SK-MEL-5 (cell line): ENCODE results near the gene FBXL12. TPM values are rescaled to one million over a fixed set of nuclear protein-coding genes. Genes with fewer than 3 reads are reported as not detected.

Source experiments
- DNase-seq: peaks from one replicate; pipeline ENCODE4 v3.0.0-alpha.2; 2016; ENCODE audit warnings: low read depth, low spot score
- in situ Hi-C: cut with HindIII; loops from 2 replicates; pipeline ENCODE4 v1.10.0; 2016; ENCODE audit warnings: low sequenced_read_pairs, high pct_unique_total_duplicates, low pct_unique_long_range_greater_than_20kb
- polyA plus RNA-seq, 2 experiments: library from polyadenylated mRNA; depleted of rRNA; stranded (reverse); fragments of >200 nt; gene quantifications; 2 replicates each; pipeline ENCODE4 v1.2.3, GENCODE V29; 2015
- total RNA-seq: library from RNA; depleted of rRNA; stranded (reverse); fragments of >200 nt; shearing (Covaris generic); gene quantifications from 2 replicates; pipeline ENCODE4 v1.2.3, GENCODE V29; 2014; rRNA removed

The FBXL12 gene
- total RNA-seq, result 9.6 and 11.5 TPM in 2 replicates
- polyA plus RNA-seq (2015; cell fraction: cytosol; rRNA removed), result 14.3 and 19.3 TPM in 2 replicates
- 68.0 and 68.6 TPM in 2 replicates for polyA plus RNA-seq (2015; cell fraction: nucleus; rRNA removed)

- in situ Hi-C loops, result no loop called here
Observed at GRCh38 chr19:9818734-9819595, at the start of gene FBXL12. TSS of gene FBXL12 (minus strand) at chr19:9819079. CDS start at chr19:9818813, 266 bp downstream.

GRCh38 chr19:9865732-9866501 is 47.0 kb upstream of the FBXL12 start:
- in situ Hi-C loops, result no loop called here

More at GRCh38 chr19:9818734-9819595, at the start of gene FBXL12:
- DNase-seq, result peak; percentile 98

GRCh38 chr19:9863759-9864158 is 44.9 kb upstream of the FBXL12 start:
- DNase-seq, result no peak
- in situ Hi-C loops, result no loop called here

More at GRCh38 chr19:9865732-9866501, 47.0 kb upstream of the FBXL12 start:
- DNase-seq, result no peak

GRCh38 chr19:9862938-9863337 is 44.1 kb upstream of the FBXL12 start:
- DNase-seq, result no peak
- in situ Hi-C loops, result no loop called here

- in situ Hi-C loops, result no loop called here
- no peak for DNase-seq
Observed at GRCh38 chr19:9861503-9861902, 42.6 kb upstream of the FBXL12 start.

- in situ Hi-C loops, result no loop called here
- no peak for DNase-seq
Observed at GRCh38 chr19:9860407-9860806, 41.5 kb upstream of the FBXL12 start.

GRCh38 chr19:9858766-9859165 is 39.9 kb upstream of the FBXL12 start:
- DNase-seq, result no peak
- in situ Hi-C loops, result no loop called here

GRCh38 chr19:9857920-9858746 is 39.3 kb upstream of the FBXL12 start:
- in situ Hi-C loops, result no loop called here
- no peak for DNase-seq

- DNase-seq, result no peak
- in situ Hi-C loops, result no loop called here
Observed at GRCh38 chr19:9857076-9857721, 38.3 kb upstream of the FBXL12 start.

GRCh38 chr19:9856609-9857008 is 37.7 kb upstream of the FBXL12 start:
- no peak for DNase-seq

GRCh38 chr19:9854282-9854846 is 35.5 kb upstream of the FBXL12 start:
- in situ Hi-C loops, result no loop called here
- DNase-seq, result no peak

More at GRCh38 chr19:9856609-9857008, 37.7 kb upstream of the FBXL12 start:
- in situ Hi-C loops, result no loop called here

GRCh38 chr19:9850235-9850959 is 31.5 kb upstream of the FBXL12 start:
- no peak for DNase-seq
- in situ Hi-C loops, result no loop called here

- DNase-seq, result no peak
- in situ Hi-C loops, result no loop called here
Observed at GRCh38 chr19:9849791-9850190, 30.9 kb upstream of the FBXL12 start.

GRCh38 chr19:9848762-9849161 is 29.9 kb upstream of the FBXL12 start:
- no peak for DNase-seq
- in situ Hi-C loops, result no loop called here

GRCh38 chr19:9848060-9848459 is 29.2 kb upstream of the FBXL12 start:
- in situ Hi-C loops, result no loop called here
- peak; percentile 16 for DNase-seq

- peak; percentile 69 for DNase-seq
- in situ Hi-C loops, result no loop called here
Observed at GRCh38 chr19:9847087-9847671, 28.3 kb upstream of the FBXL12 start.
